K562 (cell line): ENCODE data around the gene NPAS3. TPM values are rescaled to one million over a fixed set of nuclear protein-coding genes. Genes with fewer than 3 reads are reported as not detected.

Source experiments
- ATAC-seq: fragments of 200-7000 bp; cut with Tn5 transposase; 3 replicates; pipeline ENCODE4 v1.9.1; 2020; ENCODE audit warnings: moderate library complexity
- BruUV-seq: library from RNA; stranded (reverse); fragments of 400-500 nt; replicated peaks from 2 replicates; lab custom pipeline; 2021; lab: Mats Ljungman, UMichigan
- CTCF ChIA-PET: fragments of 300-600 bp; formaldehyde crosslinking; extraction: SDS; loops from one replicate; lab custom pipeline; 2021; ENCODE audit warnings: low intra/inter-chr PET ratio; lab: Yijun Ruan, JAX
- POLR2A ChIA-PET: fragments of 300-600, 350-650 bp; sonication (Branson Sonifier 250); formaldehyde crosslinking; extraction: SDS; loops from one replicate; lab custom pipeline; 2021; ENCODE audit warnings: antibody characterized with exemption, inconsistent platforms; lab: Yijun Ruan, JAX
- DNase-seq, 4 experiments: peaks; one replicate each; pipeline versions ENCODE4 v3.0.0 to v3.0.0-alpha.2; 2011 to 2018; ENCODE audit warnings: low spot score in 3 of 4, mixed read lengths in 3 of 4; ENCODE audit errors: extremely low read depth in 1 of 4
- FAIRE-seq: peaks from 2 replicates; lab custom pipeline; 2011; peaks lifted over from hg19 to GRCh38; lab: Jason Lieb, UNC
- H2AFZ ChIP-seq: 2 replicates; pipeline ENCODE4 v1.6.0; 2011; ENCODE audit warnings: low read depth, low read length, control low read depth, inconsistent platforms
- H3K27ac ChIP-seq: fragments of 200-600 bp; 3 replicates; pipeline ENCODE4 v1.8.0; 2011; ENCODE audit warnings: low read depth, mild to moderate bottlenecking, control low read depth, inconsistent platforms, low read length, moderate library complexity, mixed read lengths; ENCODE audit errors: extremely low read depth
- H3K27me3 ChIP-seq, 2 experiments: fragments of 300-600 bp in 1 of 2; 2 replicates in 1 of 2; 3 replicates in 1 of 2; pipeline versions ENCODE4 v1.6.0 to v1.8.0; 2011; ENCODE audit warnings: inconsistent platforms in 2 of 2, low read length in 2 of 2, mild to moderate bottlenecking in 1 of 2, mixed read lengths in 1 of 2, moderate library complexity in 1 of 2; ENCODE audit not compliant: control insufficient read depth in 2 of 2, insufficient read depth in 2 of 2
- H3K36me3 ChIP-seq: fragments of 300-600 bp; 3 replicates; pipeline ENCODE4 v1.8.0; 2011; ENCODE audit warnings: mild to moderate bottlenecking, low read length, inconsistent platforms; ENCODE audit not compliant: control insufficient read depth, insufficient read depth
- H3K4me1 ChIP-seq, 2 experiments: fragments of 200-600 bp in 1 of 2; replicated peaks in 1 of 2; 2 replicates in 1 of 2; 3 replicates in 1 of 2; pipeline versions ENCODE4 v1.5.1 to v1.8.0; 2011; ENCODE audit warnings: inconsistent platforms in 2 of 2, low read length in 2 of 2, mild to moderate bottlenecking in 1 of 2, mixed read lengths in 1 of 2, moderate library complexity in 1 of 2; ENCODE audit not compliant: control insufficient read depth in 2 of 2, insufficient read depth in 2 of 2
- H3K4me2 ChIP-seq: 2 replicates; pipeline ENCODE4 v1.6.1; 2011; ENCODE audit warnings: low read length, control low read depth, inconsistent platforms, mixed read lengths; ENCODE audit not compliant: insufficient read depth
- H3K4me3 ChIP-seq: fragments of 200-600 bp; sonication (generic), shearing (Covaris generic); 2 replicates; pipeline ENCODE4 v1.5.1; 2016; ENCODE audit warnings: control low read depth, inconsistent platforms
- H3K79me2 ChIP-seq: fragments of 200-600 bp; 3 replicates; pipeline ENCODE4 v1.8.0; 2011; ENCODE audit warnings: low read length, inconsistent platforms; ENCODE audit not compliant: control insufficient read depth, insufficient read depth
- H3K9ac ChIP-seq, 2 experiments: 2 replicates each; pipeline versions ENCODE4 v1.6.0 to v1.6.1; 2011; ENCODE audit warnings: low read depth in 2 of 2, low read length in 2 of 2, control low read depth in 1 of 2, inconsistent platforms in 1 of 2, mild to moderate bottlenecking in 1 of 2, mixed read lengths in 1 of 2; ENCODE audit not compliant: insufficient read depth in 1 of 2
- H3K9me1 ChIP-seq: one replicate; pipeline ENCODE4 v1.6.0; 2011; ENCODE audit warnings: inconsistent platforms, mild to moderate bottlenecking, low read length, moderate library complexity; ENCODE audit not compliant: control insufficient read depth, insufficient read depth
- H3K9me3 ChIP-seq: replicated peaks from 2 replicates; pipeline ENCODE4 v1.5.1; 2011; ENCODE audit warnings: low read depth, low read length, inconsistent platforms; ENCODE audit not compliant: control insufficient read depth, insufficient read depth
- H4K20me1 ChIP-seq: replicated peaks from 2 replicates; pipeline ENCODE4 v1.6.1; 2011; ENCODE audit warnings: low read length, inconsistent platforms, mixed read lengths; ENCODE audit not compliant: control insufficient read depth, insufficient read depth
- DDX20 ChIP-seq: fragments of 450-650 bp; IDR thresholded peaks from 2 replicates; pipeline ENCODE4 v1.6.1; 2016; ENCODE audit warnings: missing genetic modification characterization, low read depth, mild to moderate bottlenecking, missing compliant biosample characterization, moderate library complexity
- HNRNPL ChIP-seq: fragments of 200-400 bp; formaldehyde crosslinking; IDR thresholded peaks from 2 replicates; pipeline ENCODE4 v1.6.1; 2017; ENCODE audit warnings: low read depth, mild to moderate bottlenecking, low read length
- LEF1 ChIP-seq: fragments of 450-650 bp; IDR thresholded peaks from 2 replicates; pipeline ENCODE4 v1.6.1; 2016; ENCODE audit warnings: mild to moderate bottlenecking
- SMARCA5 ChIP-seq: fragments of 450-650 bp; IDR thresholded peaks from 2 replicates; pipeline ENCODE4 v1.6.1; 2016
- SNRNP70 ChIP-seq: fragments of 200-400 bp; formaldehyde crosslinking; optimal IDR thresholded peaks from 2 replicates; pipeline ENCODE3; 2017; ENCODE audit warnings: low read depth, low read length
- ZNF12 ChIP-seq: sonication (generic); formaldehyde crosslinking; IDR thresholded peaks from 2 replicates; pipeline ENCODE4 v1.4.0; 2020; ENCODE audit warnings: mild to moderate bottlenecking, missing genetic modification reagents
- ZNF408 ChIP-seq: fragments of 250-450 bp; sonication (Bioruptor Pico); IDR thresholded peaks from 2 replicates; pipeline ENCODE4 v1.4.0; 2020; ENCODE audit warnings: low read depth, mild to moderate bottlenecking, moderate library complexity
- WGBS: fragments of 100-300 bp; shearing (Covaris generic); methylation state at CpG from one replicate; pipeline ENCODE4 v1.1.6; 2016; ENCODE audit warnings: low coverage, mixed read lengths; ENCODE audit not compliant: insufficient coverage; ENCODE audit errors: missing lambda C conversion rate; 5-methylcytosine and 5-hydroxymethylcytosine counted together
- in situ Hi-C: fragments of 300-500 bp; cut with MboI; formaldehyde crosslinking; loops from 4 replicates; pipeline ENCODE4 v1.15.0; 2018; ENCODE audit warnings: inconsistent platforms, mixed read lengths
- intact Hi-C: fragments of 100-400 bp; cut with micrococcal nuclease; formaldehyde crosslinking; loops from 2 replicates; pipeline ENCODE4 v1.14.2; 2022
- polyA plus RNA-seq, 8 experiments: library from polyadenylated mRNA; depleted of rRNA in 4 of 8; stranded (reverse) in 5 of 8; unstranded in 3 of 8; fragments of >200 nt; fragmentation: Nextera tagmentation in 2 of 8; fragmentation: Illumina TruSeq in 1 of 8; extraction: Ambion mirVana in 2 of 8; extraction: Trizol in 1 of 8; gene quantifications; 2 replicates each; pipeline versions ENCODE4 v1.2.1 to v1.2.3, GENCODE V29; 2011 to 2014; ENCODE audit warnings: inconsistent platforms in 1 of 8, missing spikeins in 1 of 8
- total RNA-seq, 7 experiments: library from RNA; depleted of rRNA in 6 of 7; stranded (reverse); fragments of >200 nt in 6 of 7; fragmentation: Illumina TruSeq in 2 of 7; extraction: Trizol in 2 of 7; gene quantifications; 2 replicates each; pipeline versions ENCODE4 v1.2.1 to v1.2.3, GENCODE V29; 2011 to 2021; ENCODE audit warnings: low replicate concordance in 1 of 7
- TF ChIP-seq, protein P1 (sequence below): IDR thresholded peaks from 3 replicates; pipeline ENCODE4 v1.6.1; 2011; ENCODE audit warnings: borderline replicate concordance, mild to moderate bottlenecking, moderate library complexity; ENCODE audit not compliant: insufficient read length; ENCODE audit errors: extremely low read depth
- TF ChIP-seq, protein P2 (sequence below): sonication (generic); formaldehyde crosslinking; IDR thresholded peaks from 2 replicates; pipeline ENCODE4 v1.4.0; 2020; ENCODE audit warnings: mild to moderate bottlenecking, missing genetic modification reagents
- TF ChIP-seq, protein P3 (sequence below): sonication (generic); formaldehyde crosslinking; IDR thresholded peaks from 2 replicates; pipeline ENCODE4 v1.8.1; 2023; ENCODE audit warnings: mild to moderate bottlenecking, missing genetic modification reagents
- TF ChIP-seq, protein P4 (sequence below): fragments of 450-650 bp; IDR thresholded peaks from 2 replicates; pipeline ENCODE4 v1.7.1; 2018; ENCODE audit warnings: mild to moderate bottlenecking, low read depth; ENCODE audit not compliant: partially characterized antibody

The NPAS3 gene
- total and polyA plus RNA-seq, 9 of the 15 experiments (the other 6 are each of a cell fraction or from before 2014, with no cell fraction given), result 0.04 TPM; not detected in 8

DNA sequence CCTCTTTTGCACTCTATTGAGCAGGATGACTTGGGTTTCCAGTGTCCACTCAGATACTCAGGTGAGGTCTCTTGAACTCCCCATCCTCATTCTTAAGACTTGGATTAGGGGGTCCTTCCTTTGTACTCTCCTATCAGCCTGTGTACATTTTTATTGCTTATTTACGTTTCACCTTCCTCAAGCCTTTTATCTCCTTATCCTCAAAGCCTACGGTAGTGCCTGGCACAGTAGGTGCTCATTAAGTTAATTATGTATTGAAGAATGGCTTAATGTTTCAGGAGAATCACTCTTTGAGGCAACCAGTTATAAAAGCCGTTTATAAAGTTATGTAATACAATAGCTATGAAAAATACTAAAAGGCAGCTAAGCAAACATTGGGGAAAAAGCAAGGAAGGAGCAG lies 315.7 kb downstream of the NPAS3 start (continued):
- TF ChIP-seq, protein P1, sequence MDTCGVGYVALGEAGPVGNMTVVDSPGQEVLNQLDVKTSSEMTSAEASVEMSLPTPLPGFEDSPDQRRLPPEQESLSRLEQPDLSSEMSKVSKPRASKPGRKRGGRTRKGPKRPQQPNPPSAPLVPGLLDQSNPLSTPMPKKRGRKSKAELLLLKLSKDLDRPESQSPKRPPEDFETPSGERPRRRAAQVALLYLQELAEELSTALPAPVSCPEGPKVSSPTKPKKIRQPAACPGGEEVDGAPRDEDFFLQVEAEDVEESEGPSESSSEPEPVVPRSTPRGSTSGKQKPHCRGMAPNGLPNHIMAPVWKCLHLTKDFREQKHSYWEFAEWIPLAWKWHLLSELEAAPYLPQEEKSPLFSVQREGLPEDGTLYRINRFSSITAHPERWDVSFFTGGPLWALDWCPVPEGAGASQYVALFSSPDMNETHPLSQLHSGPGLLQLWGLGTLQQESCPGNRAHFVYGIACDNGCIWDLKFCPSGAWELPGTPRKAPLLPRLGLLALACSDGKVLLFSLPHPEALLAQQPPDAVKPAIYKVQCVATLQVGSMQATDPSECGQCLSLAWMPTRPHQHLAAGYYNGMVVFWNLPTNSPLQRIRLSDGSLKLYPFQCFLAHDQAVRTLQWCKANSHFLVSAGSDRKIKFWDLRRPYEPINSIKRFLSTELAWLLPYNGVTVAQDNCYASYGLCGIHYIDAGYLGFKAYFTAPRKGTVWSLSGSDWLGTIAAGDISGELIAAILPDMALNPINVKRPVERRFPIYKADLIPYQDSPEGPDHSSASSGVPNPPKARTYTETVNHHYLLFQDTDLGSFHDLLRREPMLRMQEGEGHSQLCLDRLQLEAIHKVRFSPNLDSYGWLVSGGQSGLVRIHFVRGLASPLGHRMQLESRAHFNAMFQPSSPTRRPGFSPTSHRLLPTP, result no peak
- TF ChIP-seq ZNF408 (CRISPR knock-in tag) (no peak), SNRNP70 (no peak)

DNA sequence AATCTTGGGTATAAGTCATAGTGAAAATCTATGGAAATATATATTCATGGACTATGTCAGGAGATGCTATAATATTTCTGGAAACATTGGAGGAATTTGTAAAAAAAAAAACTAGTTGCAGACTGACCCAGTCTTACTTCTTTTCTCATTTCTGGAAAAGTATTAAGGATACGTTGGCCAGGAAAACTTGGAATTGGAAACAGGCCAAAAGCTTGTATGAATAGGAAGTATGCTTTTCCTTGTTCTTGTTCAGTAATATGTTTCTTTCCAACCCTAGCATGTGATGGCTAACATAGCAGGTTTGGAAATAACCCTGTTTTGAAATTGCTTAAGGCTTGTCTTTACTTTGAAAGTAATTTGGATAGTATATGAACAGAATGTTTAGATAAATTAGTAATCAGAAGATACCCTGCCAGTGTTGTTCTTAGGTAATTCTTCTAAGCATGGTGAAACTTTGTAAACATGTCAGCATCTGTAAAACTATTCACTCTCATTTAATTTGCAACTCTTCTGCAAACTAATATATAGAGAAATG lies 316.2 kb downstream of the NPAS3 start:
- ATAC-seq (no peak), DNase-seq (no peak), FAIRE-seq (no peak)
- no peaks in the 10 kb centered on the region for H3K9me3 ChIP-seq
- H3K36me3 ChIP-seq, result no peaks in the 10 kb centered on the region
- intact Hi-C loops (no loop called here), in situ Hi-C loops (no loop called here)
- no peak overlapping the region for H3K4me3 ChIP-seq
- no peak overlapping the region for H3K4me2 ChIP-seq
- no peak overlapping the region for H3K27ac ChIP-seq
- no peaks in the 10 kb centered on the region for H3K79me2 ChIP-seq
- H3K9me1 ChIP-seq, result no peaks in the 10 kb centered on the region
- CTCF ChIA-PET, result no interaction called here
- POLR2A ChIA-PET, result no interaction called here
- 0% methylated on average over 1 of the region's 1 CpG for WGBS
- H3K4me1 ChIP-seq, result no peaks in the 10 kb centered on the region
- no peak overlapping the region for H3K9ac ChIP-seq
- no peaks in the 10 kb centered on the region for H3K27me3 ChIP-seq
- H4K20me1 ChIP-seq, result no peaks in the 10 kb centered on the region
- no TSS peak for BruUV-seq
- H2AFZ ChIP-seq, result no peak overlapping the region
- TF ChIP-seq, protein P2, sequence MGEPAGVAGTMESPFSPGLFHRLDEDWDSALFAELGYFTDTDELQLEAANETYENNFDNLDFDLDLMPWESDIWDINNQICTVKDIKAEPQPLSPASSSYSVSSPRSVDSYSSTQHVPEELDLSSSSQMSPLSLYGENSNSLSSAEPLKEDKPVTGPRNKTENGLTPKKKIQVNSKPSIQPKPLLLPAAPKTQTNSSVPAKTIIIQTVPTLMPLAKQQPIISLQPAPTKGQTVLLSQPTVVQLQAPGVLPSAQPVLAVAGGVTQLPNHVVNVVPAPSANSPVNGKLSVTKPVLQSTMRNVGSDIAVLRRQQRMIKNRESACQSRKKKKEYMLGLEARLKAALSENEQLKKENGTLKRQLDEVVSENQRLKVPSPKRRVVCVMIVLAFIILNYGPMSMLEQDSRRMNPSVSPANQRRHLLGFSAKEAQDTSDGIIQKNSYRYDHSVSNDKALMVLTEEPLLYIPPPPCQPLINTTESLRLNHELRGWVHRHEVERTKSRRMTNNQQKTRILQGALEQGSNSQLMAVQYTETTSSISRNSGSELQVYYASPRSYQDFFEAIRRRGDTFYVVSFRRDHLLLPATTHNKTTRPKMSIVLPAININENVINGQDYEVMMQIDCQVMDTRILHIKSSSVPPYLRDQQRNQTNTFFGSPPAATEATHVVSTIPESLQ (CRISPR knock-in tag), result no peak
- TF ChIP-seq ZNF12 (CRISPR knock-in tag), result no peak
- TF ChIP-seq LEF1, result no peak
- TF ChIP-seq SMARCA5, result no peak
- TF ChIP-seq, protein P3, sequence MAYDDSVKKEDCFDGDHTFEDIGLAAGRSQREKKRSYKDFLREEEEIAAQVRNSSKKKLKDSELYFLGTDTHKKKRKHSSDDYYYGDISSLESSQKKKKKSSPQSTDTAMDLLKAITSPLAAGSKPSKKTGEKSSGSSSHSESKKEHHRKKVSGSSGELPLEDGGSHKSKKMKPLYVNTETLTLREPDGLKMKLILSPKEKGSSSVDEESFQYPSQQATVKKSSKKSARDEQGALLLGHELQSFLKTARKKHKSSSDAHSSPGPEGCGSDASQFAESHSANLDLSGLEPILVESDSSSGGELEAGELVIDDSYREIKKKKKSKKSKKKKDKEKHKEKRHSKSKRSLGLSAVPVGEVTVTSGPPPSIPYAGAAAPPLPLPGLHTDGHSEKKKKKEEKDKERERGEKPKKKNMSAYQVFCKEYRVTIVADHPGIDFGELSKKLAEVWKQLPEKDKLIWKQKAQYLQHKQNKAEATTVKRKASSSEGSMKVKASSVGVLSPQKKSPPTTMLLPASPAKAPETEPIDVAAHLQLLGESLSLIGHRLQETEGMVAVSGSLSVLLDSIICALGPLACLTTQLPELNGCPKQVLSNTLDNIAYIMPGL, result no peak
- no peak for TF ChIP-seq HNRNPL
- TF ChIP-seq, protein P4, sequence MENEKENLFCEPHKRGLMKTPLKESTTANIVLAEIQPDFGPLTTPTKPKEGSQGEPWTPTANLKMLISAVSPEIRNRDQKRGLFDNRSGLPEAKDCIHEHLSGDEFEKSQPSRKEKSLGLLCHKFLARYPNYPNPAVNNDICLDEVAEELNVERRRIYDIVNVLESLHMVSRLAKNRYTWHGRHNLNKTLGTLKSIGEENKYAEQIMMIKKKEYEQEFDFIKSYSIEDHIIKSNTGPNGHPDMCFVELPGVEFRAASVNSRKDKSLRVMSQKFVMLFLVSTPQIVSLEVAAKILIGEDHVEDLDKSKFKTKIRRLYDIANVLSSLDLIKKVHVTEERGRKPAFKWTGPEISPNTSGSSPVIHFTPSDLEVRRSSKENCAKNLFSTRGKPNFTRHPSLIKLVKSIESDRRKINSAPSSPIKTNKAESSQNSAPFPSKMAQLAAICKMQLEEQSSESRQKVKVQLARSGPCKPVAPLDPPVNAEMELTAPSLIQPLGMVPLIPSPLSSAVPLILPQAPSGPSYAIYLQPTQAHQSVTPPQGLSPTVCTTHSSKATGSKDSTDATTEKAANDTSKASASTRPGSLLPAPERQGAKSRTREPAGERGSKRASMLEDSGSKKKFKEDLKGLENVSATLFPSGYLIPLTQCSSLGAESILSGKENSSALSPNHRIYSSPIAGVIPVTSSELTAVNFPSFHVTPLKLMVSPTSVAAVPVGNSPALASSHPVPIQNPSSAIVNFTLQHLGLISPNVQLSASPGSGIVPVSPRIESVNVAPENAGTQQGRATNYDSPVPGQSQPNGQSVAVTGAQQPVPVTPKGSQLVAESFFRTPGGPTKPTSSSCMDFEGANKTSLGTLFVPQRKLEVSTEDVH, result no peak
- no peak for TF ChIP-seq DDX20 (tag)
